ENCODE results near the gene ROBO1. TPM values are rescaled to one million over a fixed set of nuclear protein-coding genes. Genes with fewer than 3 reads are reported as not detected.
A peak's percentile ranks its signal among the peaks of the same experiment; 100 is the strongest.

The ROBO1 gene
- total and polyA plus RNA-seq, 2 experiments from 2014 or later, result 29.3 to 171 TPM

GRCh38 chr3:79410617-79411016, 357.2 kb downstream of the ROBO1 start:
- peaks cover 8% of the 10 kb centered on the region for H3K4me1 ChIP-seq (ENCODE audit: low read depth)
- no peak for TF ChIP-seq CTCF (IDR thresholded peaks at IDR 0.05; ENCODE audit: low read depth, low read length)
- no peaks in the 10 kb centered on the region for H3K9me3 ChIP-seq (ENCODE audit: low read depth)
- no peak for DNase-seq (ENCODE audit: low read depth in 1 of 2, low spot score in 1 of 2)
- H3K36me3 ChIP-seq, result no peaks in the 10 kb centered on the region
- no peak overlapping the region for H3K4me3 ChIP-seq
- no peak overlapping the region for H3K27ac ChIP-seq
- H3K27me3 ChIP-seq, result no peaks in the 10 kb centered on the region

GRCh38 chr3:79410136-79410535, 357.7 kb downstream of the ROBO1 start:
- H3K4me3 ChIP-seq, result no peak overlapping the region
- H3K36me3 ChIP-seq, result no peaks in the 10 kb centered on the region
- H3K27me3 ChIP-seq, result no peaks in the 10 kb centered on the region
- DNase-seq (ENCODE audit: low read depth in 1 of 2, low spot score in 1 of 2), result no peak
- TF ChIP-seq CTCF (IDR thresholded peaks at IDR 0.05; ENCODE audit: low read depth, low read length), result no peak
- no peak overlapping the region for H3K27ac ChIP-seq
- peaks cover 13% of the 10 kb centered on the region for H3K4me1 ChIP-seq (ENCODE audit: low read depth)
- H3K9me3 ChIP-seq (ENCODE audit: low read depth), result no peaks in the 10 kb centered on the region

- no peak overlapping the region for H3K4me3 ChIP-seq
- H3K27ac ChIP-seq, result no peak overlapping the region
- H3K36me3 ChIP-seq, result no peaks in the 10 kb centered on the region
- H3K27me3 ChIP-seq, result no peaks in the 10 kb centered on the region
- peak; percentile 27 for TF ChIP-seq CTCF (IDR thresholded peaks at IDR 0.05; ENCODE audit: low read depth, low read length)
- H3K4me1 ChIP-seq (ENCODE audit: low read depth), result peaks cover 7% of the 10 kb centered on the region
- no peaks in the 10 kb centered on the region for H3K9me3 ChIP-seq (ENCODE audit: low read depth)
- DNase-seq (ENCODE audit: low read depth in 1 of 2, low spot score in 1 of 2), result peak in 1 of 2 donors; percentile 2
These were observed 361.6 kb downstream of the ROBO1 start for GRCh38 chr3:79406175-79406574.

- Histone ChIP-seq H3K36me3 (no peaks in the 10 kb centered on the region), H3K4me3 (no peak overlapping the region), H3K9me3 (ENCODE audit: low read depth) (no peaks in the 10 kb centered on the region), H3K27me3 (no peaks in the 10 kb centered on the region), H3K4me1 (ENCODE audit: low read depth) (peaks cover 7% of the 10 kb centered on the region), H3K27ac (no peak overlapping the region)
- TF ChIP-seq CTCF (IDR thresholded peaks at IDR 0.05; ENCODE audit: low read depth, low read length), result no peak
- DNase-seq (ENCODE audit: low read depth in 1 of 2, low spot score in 1 of 2), result no peak
These were observed 362.6 kb downstream of the ROBO1 start for GRCh38 chr3:79405183-79405582.

- no peaks in the 10 kb centered on the region for H3K36me3 ChIP-seq
- no peak for DNase-seq (ENCODE audit: low read depth in 1 of 2, low spot score in 1 of 2)
- no peak overlapping the region for H3K4me3 ChIP-seq
- H3K27me3 ChIP-seq, result no peaks in the 10 kb centered on the region
- no peaks in the 10 kb centered on the region for H3K9me3 ChIP-seq (ENCODE audit: low read depth)
- TF ChIP-seq CTCF (IDR thresholded peaks at IDR 0.05; ENCODE audit: low read depth, low read length), result no peak
- no peak overlapping the region for H3K27ac ChIP-seq
- H3K4me1 ChIP-seq (ENCODE audit: low read depth), result no peaks in the 10 kb centered on the region
These were observed 371.2 kb downstream of the ROBO1 start for GRCh38 chr3:79396595-79396994.

- Histone ChIP-seq H3K36me3 (no peaks in the 10 kb centered on the region), H3K27me3 (no peaks in the 10 kb centered on the region), H3K4me1 (ENCODE audit: low read depth) (no peaks in the 10 kb centered on the region), H3K9me3 (ENCODE audit: low read depth) (peaks cover 2% of the 10 kb centered on the region), H3K4me3 (no peak overlapping the region), H3K27ac (no peak overlapping the region)
- no peak for DNase-seq (ENCODE audit: low read depth in 1 of 2, low spot score in 1 of 2)
- no peak for TF ChIP-seq CTCF (IDR thresholded peaks at IDR 0.05; ENCODE audit: low read depth, low read length)
These were observed 375.3 kb downstream of the ROBO1 start for GRCh38 chr3:79392479-79392878.

Data from cardiac muscle cell (in vitro differentiated cells and primary cell).